Breast epithelium (tissue), 4 donors: Measurements from ENCODE around the gene FGF10. TPM values are rescaled to one million over a fixed set of nuclear protein-coding genes. Genes with fewer than 3 reads are reported as not detected.

Experiments used
- DNase-seq, 2 donors: peaks; one replicate each; pipeline ENCODE4 v3.0.0-alpha.2; 2019; ENCODE audit warnings: low spot score in 2 of 2
- H3K27ac ChIP-seq, 2 donors: fragments of 200-600 bp; sonication (generic) in 1 of 2; one replicate each; pipeline ENCODE4 v1.5.1; 2016 to 2019; ENCODE audit warnings: mild to moderate bottlenecking in 1 of 2
- H3K27me3 ChIP-seq, 2 donors: fragments of 200-600 bp; sonication (generic) in 1 of 2; one replicate each; pipeline versions ENCODE4 v1.5.1 to v1.6.0; 2017 to 2019; ENCODE audit warnings: control low read depth in 1 of 2, mild to moderate bottlenecking in 1 of 2
- H3K36me3 ChIP-seq: fragments of 200-600 bp; one replicate; pipeline ENCODE4 v1.5.1; 2019
- H3K4me1 ChIP-seq, 2 donors: fragments of 200-600 bp; sonication (generic); one replicate each; pipeline ENCODE4 v1.5.1; 2016 to 2019; ENCODE audit warnings: control low read depth in 1 of 2
- H3K4me3 ChIP-seq, 3 donors: fragments of 200-600 bp; sonication (generic); 1 replicate in 2 of 3; 2 replicates in 1 of 3; pipeline ENCODE4 v1.5.1; 2016 to 2019; ENCODE audit warnings: mild to moderate bottlenecking in 3 of 3, moderate library complexity in 2 of 3
- H3K9me3 ChIP-seq, 2 donors: fragments of 200-600 bp; sonication (generic) in 1 of 2; one replicate each; pipeline ENCODE4 v1.5.1; 2016 to 2019; ENCODE audit warnings: control low read depth in 1 of 2
- CTCF ChIP-seq, 3 donors: fragments of 450-650 bp; IDR thresholded peaks; one replicate each; pipeline ENCODE4 v1.5.1; 2016 to 2017; ENCODE audit warnings: antibody characterized with exemption in 3 of 3, mild to moderate bottlenecking in 3 of 3, moderate library complexity in 3 of 3
- POLR2A ChIP-seq: fragments of 450-650 bp; IDR thresholded peaks from one replicate; pipeline ENCODE4 v1.6.1; 2016; ENCODE audit warnings: antibody characterized with exemption, mild to moderate bottlenecking, moderate library complexity
- POLR2AphosphoS5 ChIP-seq, 3 donors: sonication (generic); formaldehyde crosslinking; IDR thresholded peaks; one replicate each; pipeline ENCODE4 v1.6.1; 2017; ENCODE audit warnings: antibody characterized with exemption in 3 of 3
- intact Hi-C: fragments of 100-400 bp; cut with DNase I; formaldehyde crosslinking; loops from one replicate; pipeline ENCODE4 v1.15.1; 2023; ENCODE audit warnings: low total_unique reads
- total RNA-seq, 3 donors: library from RNA; depleted of rRNA; stranded (reverse); fragments of >200 nt; gene quantifications; one replicate each; pipeline ENCODE4 v1.1.0, GENCODE V29; 2016

Gene FGF10
- 10 to 100 TPM; 13.9 to 60.5 (median 31.1) TPM for total RNA-seq

- no peaks in the 10 kb centered on the region for H3K36me3 ChIP-seq
- intact Hi-C loops, result no loop called here
- H3K4me1 ChIP-seq, result no peaks in the 10 kb centered on the region
Measured at GRCh38 chr5:44389090-44389822, at the start of gene FGF10. FGF10 (minus strand) TSS chr5:44389420; CDS start chr5:44388682, 738 bp downstream.

GRCh38 chr5:44426944-44427343, 37.7 kb upstream of the FGF10 start:
- no peak for DNase-seq
- TF ChIP-seq POLR2A (no peak), POLR2AphosphoS5 (IDR thresholded peaks at IDR 0.05) (no peak), CTCF (IDR thresholded peaks at IDR 0.05) (no peak)
- Histone ChIP-seq H3K27me3 (no peaks in the 10 kb centered on the region), H3K36me3 (no peaks in the 10 kb centered on the region), H3K27ac (no peak overlapping the region), H3K4me3 (no peak overlapping the region), H3K9me3 (no peaks in the 10 kb centered on the region), H3K4me1 (no peaks in the 10 kb centered on the region)
- intact Hi-C loops, result no loop called here

More at GRCh38 chr5:44389090-44389822, at the start of gene FGF10:
- peak within 1 kb of the TSS; percentile 49 to 70 (median 54) for H3K4me3 ChIP-seq
- H3K27me3 ChIP-seq, result peaks cover 0 to 10% of the 10 kb centered on the region in 2 donors
- peak in 1 of 2 donors; percentile 51 for DNase-seq
- TF ChIP-seq CTCF (IDR thresholded peaks at IDR 0.05), result no peak
- TF ChIP-seq POLR2AphosphoS5 (IDR thresholded peaks at IDR 0.05), result no peak
- no peak for TF ChIP-seq POLR2A
- H3K9me3 ChIP-seq, result no peaks in the 10 kb centered on the region
- peak within 1 kb of the TSS; percentile 59 to 87 for H3K27ac ChIP-seq

GRCh38 chr5:44412286-44412685, 23.1 kb upstream of the FGF10 start:
- TF ChIP-seq POLR2AphosphoS5 (IDR thresholded peaks at IDR 0.05) (no peak), POLR2A (no peak)
- Histone ChIP-seq H3K27me3 (no peaks in the 10 kb centered on the region), H3K9me3 (no peaks in the 10 kb centered on the region), H3K4me3 (no peak overlapping the region), H3K36me3 (no peaks in the 10 kb centered on the region), H3K4me1 (no peaks in the 10 kb centered on the region), H3K27ac (no peak overlapping the region)
- DNase-seq, result no peak
- intact Hi-C loops, result no loop called here

GRCh38 chr5:44402084-44402483, 12.9 kb upstream of the FGF10 start:
- no peak overlapping the region for H3K27ac ChIP-seq
- no peaks in the 10 kb centered on the region for H3K4me1 ChIP-seq
- no peak overlapping the region for H3K4me3 ChIP-seq
- H3K36me3 ChIP-seq, result no peaks in the 10 kb centered on the region
- TF ChIP-seq CTCF (IDR thresholded peaks at IDR 0.05) (no peak), POLR2AphosphoS5 (IDR thresholded peaks at IDR 0.05) (no peak), POLR2A (no peak)
- H3K27me3 ChIP-seq, result no peaks in the 10 kb centered on the region
- intact Hi-C loops, result no loop called here
- no peak for DNase-seq
- no peaks in the 10 kb centered on the region for H3K9me3 ChIP-seq

- H3K27me3 ChIP-seq, result no peaks in the 10 kb centered on the region
- intact Hi-C loops, result no loop called here
- no peak for DNase-seq
Measured at GRCh38 chr5:44401611-44402010, 12.4 kb upstream of the FGF10 start.

More at GRCh38 chr5:44401611-44402010, 12.4 kb upstream of the FGF10 start:
- no peaks in the 10 kb centered on the region for H3K4me1 ChIP-seq
- H3K4me3 ChIP-seq, result no peak overlapping the region
- no peaks in the 10 kb centered on the region for H3K36me3 ChIP-seq
- TF ChIP-seq POLR2AphosphoS5 (IDR thresholded peaks at IDR 0.05) (no peak), POLR2A (no peak), CTCF (IDR thresholded peaks at IDR 0.05) (no peak)
- no peak overlapping the region for H3K27ac ChIP-seq
- H3K9me3 ChIP-seq, result no peaks in the 10 kb centered on the region
